ENCODE data around the gene SREBF2.
A peak's percentile ranks its signal among the peaks of the same experiment; 100 is the strongest.
"Not testable (repeated sequence)": the region's sequence is repeated elsewhere in the genome, so short reads cannot be mapped to it uniquely, and the experiment has no call there.

SREBF2 gene

DNA sequence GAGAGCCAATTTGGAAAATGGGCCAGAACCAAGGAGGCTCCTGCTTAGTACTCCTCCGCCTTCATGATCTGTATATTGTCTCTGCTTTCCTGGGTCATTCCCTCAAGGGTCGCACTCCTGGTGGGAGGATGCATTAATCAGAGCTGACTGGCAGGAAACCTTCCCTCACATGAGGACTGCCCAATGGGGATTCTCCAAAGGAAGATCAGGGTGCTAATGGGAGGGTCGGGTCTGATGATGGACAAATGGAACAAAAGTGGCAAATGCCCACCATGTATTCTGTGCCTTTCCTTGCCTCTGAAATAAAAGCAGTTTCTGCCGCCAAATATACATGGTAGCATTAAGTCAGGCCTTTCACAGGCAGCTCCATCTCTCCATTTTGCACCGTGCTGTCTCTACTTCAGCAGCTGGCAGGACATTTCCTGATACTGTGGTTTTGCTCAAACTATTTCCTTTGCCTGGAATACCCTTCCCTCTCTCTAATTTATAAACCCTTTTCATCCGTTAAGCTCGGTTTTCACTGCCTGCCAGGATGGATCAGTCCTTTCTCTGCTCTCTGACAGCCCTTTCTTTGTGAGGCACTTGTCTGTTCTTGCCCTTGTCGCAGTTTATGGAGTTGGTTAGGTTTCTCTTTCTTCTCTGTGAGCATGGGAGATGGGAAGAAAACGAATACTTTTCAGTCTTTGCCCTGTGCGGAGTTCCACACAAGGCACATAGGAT is 13.5 kb downstream of the SREBF2 start:
- TF ChIP-seq TAF1 (IDR thresholded peaks at IDR 0.05; ENCODE audit: borderline replicate concordance, low read depth, low read length) (no peak), POLR2AphosphoS5 (IDR thresholded peaks at IDR 0.05; ENCODE audit: low read depth, low read length) (no peak), POLR2A (IDR thresholded peaks at IDR 0.05; ENCODE audit: low read depth, low read length) (no peak)
- FAIRE-seq (peak; percentile 57), DNase-seq (ENCODE audit: insufficient read length) (no peak)

DNA sequence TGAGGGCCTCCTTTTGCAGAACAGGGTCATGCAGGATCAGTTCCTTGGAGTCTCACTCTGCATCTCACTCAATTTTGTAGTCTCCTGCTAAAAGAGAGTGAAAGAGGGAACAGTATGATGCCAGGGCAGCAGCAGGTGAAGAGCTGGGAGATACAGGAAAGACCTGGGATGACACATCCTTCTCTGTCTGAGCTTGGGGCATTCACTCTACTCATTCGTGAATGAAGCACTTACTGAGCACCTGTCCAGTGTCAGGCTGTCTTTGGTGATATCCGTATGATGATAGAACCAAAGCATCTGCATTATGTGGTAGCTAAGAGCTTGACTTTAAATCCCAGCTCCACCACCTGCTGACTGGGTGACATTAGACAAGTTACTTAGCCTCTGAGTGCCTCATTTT is 14.4 kb downstream of the SREBF2 start:
- peak; percentile 64 for FAIRE-seq

DNA sequence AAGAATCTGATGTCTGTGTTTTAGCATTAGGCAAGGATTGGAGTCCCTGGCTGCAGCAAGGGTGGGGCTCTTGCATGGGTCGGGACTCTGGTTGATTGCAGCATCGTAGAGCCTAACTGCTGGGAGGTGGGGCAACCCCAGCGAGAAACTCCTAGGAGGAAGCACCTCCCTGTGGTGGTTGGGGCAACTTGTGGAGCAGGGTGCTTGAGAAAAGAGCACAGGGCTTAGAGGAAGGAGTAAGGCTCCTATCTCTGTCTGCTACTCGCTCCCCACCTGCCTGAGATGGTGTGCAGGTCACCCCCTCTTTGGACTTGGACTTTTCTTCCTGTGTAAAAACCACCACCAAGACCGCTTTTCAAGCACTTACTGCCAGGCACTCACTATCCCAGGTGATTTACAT is 15.6 kb downstream of the SREBF2 start:
- FAIRE-seq (no peak), DNase-seq (ENCODE audit: insufficient read length) (no peak)
- TF ChIP-seq POLR2A (IDR thresholded peaks at IDR 0.05; ENCODE audit: low read depth, low read length): no peak
- no peak for TF ChIP-seq POLR2AphosphoS5 (IDR thresholded peaks at IDR 0.05; ENCODE audit: low read depth, low read length)
- TF ChIP-seq TAF1 (IDR thresholded peaks at IDR 0.05; ENCODE audit: borderline replicate concordance, low read depth, low read length): no peak

More for the DNA sequence above, 14.4 kb downstream of the SREBF2 start:
- TF ChIP-seq TAF1 (IDR thresholded peaks at IDR 0.05; ENCODE audit: borderline replicate concordance, low read depth, low read length) (no peak), POLR2A (IDR thresholded peaks at IDR 0.05; ENCODE audit: low read depth, low read length) (no peak), POLR2AphosphoS5 (IDR thresholded peaks at IDR 0.05; ENCODE audit: low read depth, low read length) (no peak)
- DNase-seq (ENCODE audit: insufficient read length): no peak

DNA sequence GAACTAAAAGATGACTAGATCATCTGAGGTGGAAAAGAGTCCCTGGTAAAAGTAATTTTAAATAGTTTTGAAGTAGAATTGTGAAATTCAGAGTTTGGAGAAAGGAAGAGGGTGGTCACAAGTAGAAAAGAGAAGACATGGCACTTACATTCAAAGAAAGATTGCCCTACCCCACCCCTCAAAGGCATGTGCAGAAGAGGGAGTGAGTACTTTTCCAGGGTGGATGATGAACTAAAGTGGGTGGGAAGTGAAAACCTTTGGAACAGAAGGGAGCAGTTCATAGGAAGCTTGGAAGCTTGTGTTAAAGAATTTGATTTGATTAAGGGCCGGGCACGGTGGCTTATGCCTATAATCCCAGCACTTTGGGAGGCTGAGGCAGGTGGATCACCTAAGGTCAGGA is 23.6 kb downstream of the SREBF2 start:
- TF ChIP-seq TAF1 (IDR thresholded peaks at IDR 0.05; ENCODE audit: borderline replicate concordance, low read depth, low read length) (no peak), POLR2AphosphoS5 (IDR thresholded peaks at IDR 0.05; ENCODE audit: low read depth, low read length) (no peak), POLR2A (IDR thresholded peaks at IDR 0.05; ENCODE audit: low read depth, low read length) (no peak)
- FAIRE-seq: no peak

DNA sequence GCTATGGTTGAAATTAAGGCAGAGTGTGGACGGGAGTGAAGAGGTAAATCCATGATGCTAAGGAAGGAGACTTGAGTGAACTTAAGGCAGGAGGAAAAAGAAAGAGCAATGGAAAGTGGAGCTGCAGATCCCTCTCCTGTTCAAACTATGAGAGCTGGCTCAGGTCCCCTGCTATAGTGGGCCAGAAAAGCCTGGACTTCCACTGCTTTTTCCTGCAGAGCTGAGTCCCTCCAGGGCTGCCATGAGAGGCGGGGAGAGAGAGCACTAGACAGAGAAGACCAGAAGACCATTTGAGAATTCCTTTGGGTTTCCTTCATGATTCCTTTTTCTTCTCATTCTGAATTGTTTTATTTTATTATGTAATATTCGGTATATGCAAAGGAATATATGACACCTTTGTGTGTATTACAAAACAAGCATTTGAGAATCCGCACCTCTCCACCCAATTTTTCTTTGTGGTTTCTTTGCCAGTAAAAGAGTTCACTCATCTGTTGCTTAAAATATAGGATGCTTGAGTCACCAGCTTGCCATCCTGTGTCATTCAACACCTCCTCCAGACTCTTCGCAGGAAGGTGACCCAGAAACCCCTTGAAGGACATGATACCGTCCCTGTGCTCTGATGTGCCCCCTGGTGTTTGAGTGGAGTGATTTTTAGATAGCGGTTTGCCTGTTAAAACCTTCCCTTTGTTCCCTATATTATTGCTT is 24.4 kb downstream of the SREBF2 start:
- no peak for TF ChIP-seq POLR2A (IDR thresholded peaks at IDR 0.05; ENCODE audit: low read depth, low read length)
- TF ChIP-seq TAF1 (IDR thresholded peaks at IDR 0.05; ENCODE audit: borderline replicate concordance, low read depth, low read length): no peak
- FAIRE-seq: peak; percentile 88
- peak; percentile 47 for DNase-seq (ENCODE audit: insufficient read length)

More for the DNA sequence above, 23.6 kb downstream of the SREBF2 start:
- DNase-seq (ENCODE audit: insufficient read length): no peak

DNA sequence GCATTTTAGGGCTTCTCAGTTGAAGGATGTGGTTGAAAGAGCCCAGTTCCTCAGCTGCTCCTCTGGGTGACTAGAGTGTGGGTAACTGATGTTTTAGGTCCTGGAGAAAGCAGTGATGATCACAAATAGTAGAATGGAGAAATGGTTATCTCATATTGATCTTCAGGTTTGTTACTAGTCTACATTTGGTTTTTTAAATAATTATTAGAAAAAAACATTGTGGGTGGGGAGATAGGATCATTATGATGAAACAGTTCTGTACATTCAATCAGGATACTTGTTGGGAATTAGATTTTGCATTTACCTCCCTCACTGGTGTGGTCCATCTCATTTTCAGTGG is 24.9 kb downstream of the SREBF2 start:
- DNase-seq (ENCODE audit: insufficient read length) (no peak), FAIRE-seq (no peak)
- no peak for TF ChIP-seq POLR2A (IDR thresholded peaks at IDR 0.05; ENCODE audit: low read depth, low read length)
- TF ChIP-seq TAF1 (IDR thresholded peaks at IDR 0.05; ENCODE audit: borderline replicate concordance, low read depth, low read length): no peak
- no peak for TF ChIP-seq POLR2AphosphoS5 (IDR thresholded peaks at IDR 0.05; ENCODE audit: low read depth, low read length)

DNA sequence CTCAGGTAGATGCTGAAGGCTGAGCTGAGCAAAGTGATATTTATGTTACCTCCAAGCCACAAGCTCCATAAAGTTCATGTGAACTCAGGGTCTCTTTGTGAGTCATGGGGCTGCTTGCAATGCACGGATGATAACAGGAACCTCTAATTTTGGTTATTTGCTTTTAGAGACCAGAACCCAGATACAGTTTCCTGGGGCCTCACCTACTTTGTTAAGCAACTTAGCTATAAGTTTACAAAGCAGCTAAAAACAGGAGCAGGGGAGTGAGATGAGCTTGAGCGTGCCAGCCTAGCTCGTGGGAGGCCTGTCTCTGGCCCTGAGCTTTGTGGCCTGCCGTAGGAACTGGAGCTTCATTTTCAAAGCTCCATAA is 29.2 kb downstream of the SREBF2 start:
- FAIRE-seq: peak; percentile 95
- peak; percentile 34 for DNase-seq (ENCODE audit: insufficient read length)
- TF ChIP-seq POLR2A (IDR thresholded peaks at IDR 0.05; ENCODE audit: low read depth, low read length) (peak; percentile 63), TAF1 (IDR thresholded peaks at IDR 0.05; ENCODE audit: borderline replicate concordance, low read depth, low read length) (no peak), POLR2AphosphoS5 (IDR thresholded peaks at IDR 0.05; ENCODE audit: low read depth, low read length) (peak; percentile 71)

DNA sequence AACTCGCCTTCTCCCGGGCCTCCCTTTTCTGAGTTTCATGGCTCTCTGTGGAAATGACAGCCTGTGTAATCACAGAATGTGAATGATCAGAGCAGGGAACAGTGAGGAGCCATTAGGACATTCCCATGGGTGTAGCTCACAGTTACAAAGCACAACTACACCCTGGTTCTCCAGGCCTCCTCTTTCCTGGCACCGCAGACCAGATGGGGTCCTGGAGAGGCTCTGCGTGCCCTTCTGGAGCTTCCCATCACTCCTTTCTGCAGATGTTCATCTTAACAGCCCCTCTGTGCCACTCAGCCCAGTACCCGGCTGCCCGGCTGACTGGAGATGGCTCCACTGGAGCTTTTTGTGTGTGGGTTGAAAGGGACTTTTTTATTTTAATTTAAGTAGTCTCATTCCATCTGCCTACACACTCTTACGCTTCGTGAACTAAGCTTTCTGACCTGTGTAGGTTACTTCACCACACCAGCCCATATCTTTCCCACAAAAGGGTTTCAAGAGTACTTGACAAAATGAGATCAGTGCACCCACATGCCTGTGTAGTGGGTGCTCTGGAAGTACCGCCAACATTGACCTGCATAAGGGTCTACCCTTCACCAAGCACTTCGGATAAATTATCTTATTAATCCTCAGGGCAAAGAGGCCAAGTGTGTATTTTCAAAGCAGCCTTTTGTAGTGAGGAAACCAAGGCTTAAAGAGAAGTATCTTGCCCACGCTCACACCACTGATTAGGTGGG is 29.8 kb downstream of the SREBF2 start:
- DNase-seq (ENCODE audit: insufficient read length) (peak; percentile 44), FAIRE-seq (peak; percentile 71)
- TF ChIP-seq POLR2AphosphoS5 (IDR thresholded peaks at IDR 0.05; ENCODE audit: low read depth, low read length) (peak; percentile 68), POLR2A (IDR thresholded peaks at IDR 0.05; ENCODE audit: low read depth, low read length) (peak; percentile 50; the same call in 1 of the 2 replicates), TAF1 (IDR thresholded peaks at IDR 0.05; ENCODE audit: borderline replicate concordance, low read depth, low read length) (peak; percentile 45; the same call in 1 of the 2 replicates)

DNA sequence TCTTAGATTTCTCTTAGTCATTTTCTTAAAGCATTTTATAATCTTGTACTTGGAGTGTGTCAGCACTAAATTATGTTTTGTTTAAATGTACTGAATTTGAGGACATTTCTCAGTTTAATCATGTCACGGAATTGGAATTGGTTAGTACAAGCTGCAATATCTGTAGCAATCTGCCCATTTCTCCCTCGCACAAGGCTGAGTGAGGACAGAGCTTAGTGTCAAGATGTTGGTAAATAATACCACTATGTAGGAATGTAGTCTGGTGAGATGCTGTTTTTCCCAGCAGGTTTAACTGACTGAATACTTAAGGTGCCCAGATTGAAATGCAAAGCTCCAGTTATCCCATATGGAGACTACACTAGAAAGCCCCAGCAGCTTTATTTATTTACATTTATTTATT is 30.6 kb downstream of the SREBF2 start:
- TF ChIP-seq TAF1 (IDR thresholded peaks at IDR 0.05; ENCODE audit: borderline replicate concordance, low read depth, low read length): no peak
- no peak for TF ChIP-seq POLR2A (IDR thresholded peaks at IDR 0.05; ENCODE audit: low read depth, low read length)
- no peak for TF ChIP-seq POLR2AphosphoS5 (IDR thresholded peaks at IDR 0.05; ENCODE audit: low read depth, low read length)
- FAIRE-seq: no peak
- DNase-seq (ENCODE audit: insufficient read length): no peak

DNA sequence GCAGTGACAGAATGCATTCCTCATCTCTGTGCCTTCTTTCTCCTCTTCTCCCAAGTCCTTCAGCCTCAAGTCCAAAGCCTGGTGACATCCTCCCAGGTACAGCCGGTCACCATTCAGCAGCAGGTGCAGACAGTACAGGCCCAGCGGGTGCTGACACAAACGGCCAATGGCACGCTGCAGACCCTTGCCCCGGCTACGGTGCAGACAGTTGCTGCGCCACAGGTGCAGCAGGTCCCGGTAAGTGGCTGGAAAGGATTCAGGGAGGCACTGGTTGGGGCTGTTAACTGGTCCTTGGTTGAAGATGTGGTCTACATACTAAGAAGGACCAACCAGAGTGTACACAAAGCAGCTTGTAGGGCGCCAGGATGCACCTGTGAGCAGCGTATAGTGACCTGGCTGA is 35.7 kb downstream of the SREBF2 start:
- no peak for FAIRE-seq
- no peak for DNase-seq (ENCODE audit: insufficient read length)
- no peak for TF ChIP-seq POLR2AphosphoS5 (IDR thresholded peaks at IDR 0.05; ENCODE audit: low read depth, low read length)
- TF ChIP-seq TAF1 (IDR thresholded peaks at IDR 0.05; ENCODE audit: borderline replicate concordance, low read depth, low read length): no peak
- no peak for TF ChIP-seq POLR2A (IDR thresholded peaks at IDR 0.05; ENCODE audit: low read depth, low read length)

DNA sequence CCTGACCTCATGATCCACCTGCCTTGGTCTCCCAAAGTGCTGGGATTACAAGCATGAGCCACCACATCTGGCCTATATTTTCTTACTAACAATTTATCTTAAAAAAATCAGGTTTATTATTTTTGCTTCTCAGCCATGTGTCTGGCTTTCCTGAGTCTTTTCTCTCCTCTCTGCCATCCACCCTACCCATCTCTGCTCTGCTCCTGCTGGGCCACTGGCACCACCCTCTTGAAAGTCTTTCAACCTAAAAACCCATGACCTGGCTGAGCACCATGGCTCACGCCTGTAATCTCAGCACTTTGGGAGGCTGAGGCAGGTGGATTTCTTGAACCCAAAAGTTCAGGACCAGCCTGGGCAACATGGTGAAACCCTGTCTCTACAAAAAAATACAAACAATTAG is 37.2 kb downstream of the SREBF2 start:
- not testable (repeated sequence) for DNase-seq (ENCODE audit: insufficient read length); FAIRE-seq

DNA sequence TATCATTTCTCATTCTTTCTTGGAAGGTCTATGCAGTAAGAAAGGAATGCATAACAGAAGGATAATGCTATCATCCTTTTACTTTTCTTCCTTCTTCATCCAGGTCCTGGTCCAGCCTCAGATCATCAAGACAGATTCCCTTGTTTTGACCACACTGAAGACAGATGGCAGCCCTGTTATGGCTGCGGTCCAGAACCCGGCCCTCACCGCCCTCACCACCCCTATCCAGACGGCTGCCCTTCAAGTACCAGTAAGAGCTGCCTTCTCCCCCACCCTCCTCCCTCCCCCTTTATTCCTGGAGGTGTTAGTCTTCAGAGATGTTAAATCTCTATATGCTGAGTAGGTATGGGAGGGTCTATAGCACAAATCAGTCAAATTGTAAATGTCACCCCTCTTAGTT is 37.9 kb downstream of the SREBF2 start:
- FAIRE-seq (peak; percentile 46), DNase-seq (ENCODE audit: insufficient read length) (no peak)
- TF ChIP-seq POLR2A (IDR thresholded peaks at IDR 0.05; ENCODE audit: low read depth, low read length): no peak
- TF ChIP-seq TAF1 (IDR thresholded peaks at IDR 0.05; ENCODE audit: borderline replicate concordance, low read depth, low read length): no peak

Data from GM12892 (cell line).